Activated naive CD4-positive, alpha-beta T cell treated with anti-CD3 and anti-CD28 coated beads, Interleukin-2, amount 50 U/mL, for 72 hours (primary cell): ENCODE measurements around the gene SHB. TPM values are rescaled to one million over a fixed set of nuclear protein-coding genes. Genes with fewer than 3 reads are reported as not detected.
A peak's percentile ranks its signal among the peaks of the same experiment; 100 is the strongest.

Experiments used
- ATAC-seq, 2 donors: fragments of 150-1000 bp; cut with Tn5 transposase; 2 replicates each; pipeline ENCODE4 v1.10.0; 2021; ENCODE audit warnings: mild to moderate bottlenecking in 2 of 2, moderate library complexity in 2 of 2
- DNase-seq, 2 donors: peaks; one replicate each; pipeline ENCODE4 v3.0.0; 2021 to 2022; ENCODE audit warnings: low spot score in 2 of 2
- H3K27ac Mint-ChIP-seq, 2 donors: one replicate each; pipeline ENCODE4 v1.8.0; 2022; ENCODE audit warnings: mild to moderate bottlenecking in 2 of 2, mixed read lengths in 2 of 2
- H3K36me3 Mint-ChIP-seq, 2 donors: one replicate each; pipeline ENCODE4 v1.8.0; 2022; ENCODE audit warnings: mixed read lengths in 2 of 2
- H3K9me3 Mint-ChIP-seq, 2 donors: one replicate each; pipeline ENCODE4 v1.8.0; 2022; ENCODE audit warnings: mixed read lengths in 2 of 2
- total RNA-seq, 2 donors: library from RNA; stranded (reverse); gene quantifications; one replicate each; pipeline ENCODE4 v1.2.3, GENCODE V29; 2022

SHB gene, protein sequence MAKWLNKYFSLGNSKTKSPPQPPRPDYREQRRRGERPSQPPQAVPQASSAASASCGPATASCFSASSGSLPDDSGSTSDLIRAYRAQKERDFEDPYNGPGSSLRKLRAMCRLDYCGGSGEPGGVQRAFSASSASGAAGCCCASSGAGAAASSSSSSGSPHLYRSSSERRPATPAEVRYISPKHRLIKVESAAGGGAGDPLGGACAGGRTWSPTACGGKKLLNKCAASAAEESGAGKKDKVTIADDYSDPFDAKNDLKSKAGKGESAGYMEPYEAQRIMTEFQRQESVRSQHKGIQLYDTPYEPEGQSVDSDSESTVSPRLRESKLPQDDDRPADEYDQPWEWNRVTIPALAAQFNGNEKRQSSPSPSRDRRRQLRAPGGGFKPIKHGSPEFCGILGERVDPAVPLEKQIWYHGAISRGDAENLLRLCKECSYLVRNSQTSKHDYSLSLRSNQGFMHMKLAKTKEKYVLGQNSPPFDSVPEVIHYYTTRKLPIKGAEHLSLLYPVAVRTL
- 1 to 10 TPM in 1 of 2 donors, under 1 TPM in 1; 0.34 to 1.7 TPM for total RNA-seq

DNA sequence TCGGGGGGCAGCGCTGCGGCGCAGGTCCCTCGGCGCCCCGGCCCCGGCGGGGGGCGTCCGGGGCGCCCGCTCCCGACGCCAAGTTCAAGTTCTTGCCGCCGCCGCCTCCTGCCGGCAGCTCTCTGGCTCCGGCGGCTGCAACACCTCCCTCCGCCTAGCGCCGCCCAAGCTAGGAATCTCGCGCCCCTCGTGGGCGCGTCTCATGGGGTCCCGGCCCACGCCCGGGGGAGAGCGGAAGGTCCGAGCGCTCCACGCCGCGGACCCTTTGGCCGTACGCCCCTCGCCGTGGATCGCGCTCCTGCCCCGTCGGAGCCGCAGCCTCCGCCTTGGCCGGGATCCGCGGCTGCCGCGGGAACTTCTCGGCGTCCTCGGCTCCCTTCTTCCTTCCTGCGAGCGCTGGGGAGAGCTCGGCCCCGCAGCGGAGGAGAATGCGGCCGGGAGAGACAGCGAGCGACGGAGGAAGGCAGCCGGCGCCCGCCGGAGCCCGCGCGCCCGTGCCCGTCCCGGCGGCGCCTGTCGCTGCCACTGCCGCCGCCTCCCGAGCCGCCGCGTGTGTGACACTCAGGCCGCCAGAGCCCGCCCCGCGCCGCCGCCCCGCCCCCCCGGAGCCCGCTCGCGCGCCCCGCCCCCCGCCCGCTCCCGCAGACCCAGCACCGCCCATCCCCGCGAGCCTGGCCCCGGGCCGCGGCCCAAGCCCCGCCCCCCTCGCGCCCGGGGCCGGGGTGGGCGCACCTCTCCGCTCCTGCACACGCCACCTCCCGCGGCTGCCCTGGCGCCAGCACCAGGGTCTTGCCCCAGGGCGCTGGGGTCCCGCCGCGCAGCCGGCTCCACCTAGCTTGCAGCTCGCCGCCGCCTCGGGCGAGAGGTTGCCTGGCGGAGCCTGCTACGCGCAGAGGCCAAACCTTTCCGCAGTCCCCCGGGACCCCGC lies at the start of gene SHB:
Gene SHB (minus strand): TSS at position 527 of the 928 bp plus-strand sequence. CDS start 582 bp downstream, outside the sequence.
- Mint-ChIP-seq H3K9me3 (no peaks in the 10 kb centered on the region), H3K36me3 (no peaks in the 10 kb centered on the region), H3K27ac (no peak within 1 kb of the TSS)
- DNase-seq (peak; percentile 58 to 71), ATAC-seq (peak; percentile 76 to 87)

DNA sequence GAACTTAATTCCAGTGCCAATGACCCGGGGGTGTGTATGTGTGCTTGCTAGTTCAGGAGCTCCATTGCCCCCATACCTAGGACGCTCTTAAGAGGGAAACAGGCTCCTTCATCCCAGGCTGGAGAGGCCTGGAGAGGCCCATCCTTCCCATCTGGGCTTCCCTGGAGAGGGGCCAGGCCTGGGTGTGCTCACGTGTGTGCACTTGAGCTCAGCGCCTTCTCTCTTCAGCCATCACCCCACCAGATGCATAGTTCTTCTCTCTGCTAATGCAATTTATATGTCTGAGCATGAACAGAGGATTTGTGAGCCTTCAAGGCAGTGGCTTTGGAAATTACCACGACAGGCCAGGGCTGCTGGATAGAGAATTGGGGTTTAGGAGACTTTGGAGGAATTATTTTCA lies 48.6 kb upstream of the SHB start:
- ATAC-seq (no peak), DNase-seq (no peak)
- H3K36me3 Mint-ChIP-seq = no peaks in the 10 kb centered on the region
- H3K27ac Mint-ChIP-seq = no peak overlapping the region
- no peaks in the 10 kb centered on the region for H3K9me3 Mint-ChIP-seq

DNA sequence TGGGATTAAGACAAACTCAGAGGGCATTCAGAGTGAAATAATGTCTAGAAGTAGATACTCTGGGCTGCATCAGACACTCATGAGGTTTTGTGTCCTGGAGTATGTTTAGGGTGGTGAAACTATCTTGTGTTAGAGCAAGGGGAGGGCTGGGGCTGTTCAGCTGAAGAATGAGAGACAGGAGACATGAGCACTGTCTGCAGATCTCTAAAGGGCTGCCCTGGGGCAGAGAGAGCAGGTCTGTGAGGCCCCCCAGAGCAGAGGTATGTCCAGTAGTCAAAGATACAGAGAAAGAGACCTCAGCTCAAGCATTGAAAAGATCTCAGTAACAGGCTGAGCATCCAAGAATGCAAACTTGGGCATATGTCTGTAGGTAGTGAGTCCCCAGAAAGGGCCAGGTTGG lies 45.9 kb upstream of the SHB start:
- Mint-ChIP-seq H3K27ac (no peak overlapping the region), H3K9me3 (no peaks in the 10 kb centered on the region), H3K36me3 (no peaks in the 10 kb centered on the region)
- ATAC-seq (no peak), DNase-seq (no peak)

DNA sequence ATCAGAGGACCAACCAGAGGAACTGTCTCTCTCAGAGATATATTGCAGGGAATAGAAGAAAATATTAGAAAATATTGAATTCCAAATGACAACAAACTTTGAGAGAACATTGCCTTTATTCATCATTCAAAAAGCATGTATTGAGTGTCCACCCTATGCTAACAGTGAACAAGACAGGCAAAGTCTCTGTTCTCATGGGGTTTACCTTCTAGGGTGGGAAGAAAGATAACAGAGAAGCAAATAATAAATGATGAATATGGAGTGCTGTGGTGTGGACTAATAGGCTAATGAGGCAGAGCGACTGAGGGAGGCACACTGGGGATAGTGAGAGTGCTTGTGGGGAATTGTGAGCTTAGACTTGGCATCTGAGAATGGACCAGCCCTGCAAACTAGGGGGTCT lies 43.4 kb upstream of the SHB start:
- Mint-ChIP-seq H3K27ac (no peak overlapping the region), H3K36me3 (no peaks in the 10 kb centered on the region), H3K9me3 (no peaks in the 10 kb centered on the region)
- no peak for ATAC-seq
- no peak for DNase-seq

DNA sequence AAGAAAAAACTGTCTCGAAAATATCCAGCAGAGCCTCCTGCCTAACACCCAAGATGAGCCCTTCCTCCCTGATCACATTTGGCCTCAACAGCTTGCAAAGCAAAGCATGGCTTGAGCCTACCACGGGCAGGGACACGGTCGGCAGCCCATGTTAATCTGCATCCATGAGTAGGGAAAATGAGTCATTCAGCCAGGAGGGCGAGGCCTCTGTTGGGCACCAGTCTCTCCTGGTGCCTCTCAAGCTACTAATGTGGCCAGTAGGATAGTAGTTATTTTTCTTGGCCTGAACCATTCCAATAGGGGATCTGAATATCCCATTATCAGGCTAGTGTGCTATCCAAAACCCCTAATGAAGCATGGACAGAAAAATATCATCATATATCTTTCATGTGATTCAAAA lies 43.0 kb upstream of the SHB start:
- DNase-seq = no peak
- ATAC-seq = no peak
- Mint-ChIP-seq H3K36me3 (no peaks in the 10 kb centered on the region), H3K27ac (no peak overlapping the region), H3K9me3 (no peaks in the 10 kb centered on the region)

DNA sequence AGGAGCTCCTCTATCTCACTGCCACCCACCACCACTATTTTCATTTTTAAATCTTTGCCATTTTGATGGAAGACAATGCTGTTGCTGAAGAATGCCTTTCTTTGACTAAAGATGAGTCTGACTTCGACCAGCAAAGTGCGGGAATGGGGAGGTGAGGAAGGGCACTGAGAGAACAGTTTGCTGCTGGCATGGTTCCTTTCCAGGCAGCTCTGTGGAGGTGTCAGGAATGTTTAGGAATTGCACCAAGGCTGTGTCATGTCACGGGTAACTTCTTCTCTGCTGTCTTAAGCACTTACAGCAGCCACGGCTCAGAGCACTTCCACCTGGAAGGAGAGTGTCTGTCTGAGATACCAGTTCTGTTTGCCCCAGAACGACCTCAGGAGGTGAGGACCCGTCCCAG lies 41.4 kb upstream of the SHB start:
- DNase-seq (no peak), ATAC-seq (no peak)
- H3K27ac Mint-ChIP-seq = no peak overlapping the region
- H3K36me3 Mint-ChIP-seq = no peaks in the 10 kb centered on the region
- H3K9me3 Mint-ChIP-seq = no peaks in the 10 kb centered on the region

DNA sequence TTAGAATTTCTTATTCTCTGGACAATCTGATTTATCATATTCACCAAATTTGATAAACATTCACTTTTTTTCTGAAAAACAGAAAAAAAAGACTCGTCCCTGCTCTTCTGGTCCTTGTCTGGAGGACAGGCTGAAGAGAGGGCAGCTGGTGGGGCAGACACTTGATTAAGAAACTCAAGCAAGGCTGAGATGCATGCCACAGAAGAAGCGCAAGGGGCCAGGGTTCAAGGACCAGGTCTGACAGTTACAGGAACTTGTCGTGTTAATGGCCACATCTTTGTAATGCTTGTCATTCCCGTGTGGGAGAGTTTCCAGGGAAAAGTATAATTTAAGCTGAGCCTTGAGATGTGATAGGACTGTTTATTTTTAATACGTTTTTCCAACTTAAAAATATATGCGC lies 40.6 kb upstream of the SHB start:
- Mint-ChIP-seq H3K9me3 (no peaks in the 10 kb centered on the region), H3K27ac (no peak overlapping the region), H3K36me3 (no peaks in the 10 kb centered on the region)
- ATAC-seq = no peak
- no peak for DNase-seq

DNA sequence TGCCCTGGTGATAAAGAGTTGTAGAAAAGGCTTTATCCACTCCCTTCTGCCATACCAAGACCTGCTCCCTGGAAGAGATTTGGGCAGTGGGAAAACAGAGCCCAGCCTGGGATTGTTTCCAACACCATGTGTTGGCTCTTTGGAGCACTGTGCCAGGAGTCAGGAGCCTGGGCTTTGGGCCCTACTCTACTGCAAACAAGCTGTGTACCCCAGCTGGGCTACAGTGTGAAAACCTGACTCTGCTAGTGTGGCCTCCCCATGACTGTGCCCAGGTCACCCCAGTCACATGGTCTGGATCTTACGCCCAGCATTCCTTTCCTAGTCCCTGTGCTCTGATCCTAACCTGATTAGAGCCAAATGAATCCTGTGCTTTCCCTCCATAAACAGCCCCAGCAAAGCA lies 39.3 kb upstream of the SHB start:
- no peak overlapping the region for H3K27ac Mint-ChIP-seq
- no peak for DNase-seq
- no peaks in the 10 kb centered on the region for H3K36me3 Mint-ChIP-seq
- no peak for ATAC-seq
- H3K9me3 Mint-ChIP-seq = no peaks in the 10 kb centered on the region

DNA sequence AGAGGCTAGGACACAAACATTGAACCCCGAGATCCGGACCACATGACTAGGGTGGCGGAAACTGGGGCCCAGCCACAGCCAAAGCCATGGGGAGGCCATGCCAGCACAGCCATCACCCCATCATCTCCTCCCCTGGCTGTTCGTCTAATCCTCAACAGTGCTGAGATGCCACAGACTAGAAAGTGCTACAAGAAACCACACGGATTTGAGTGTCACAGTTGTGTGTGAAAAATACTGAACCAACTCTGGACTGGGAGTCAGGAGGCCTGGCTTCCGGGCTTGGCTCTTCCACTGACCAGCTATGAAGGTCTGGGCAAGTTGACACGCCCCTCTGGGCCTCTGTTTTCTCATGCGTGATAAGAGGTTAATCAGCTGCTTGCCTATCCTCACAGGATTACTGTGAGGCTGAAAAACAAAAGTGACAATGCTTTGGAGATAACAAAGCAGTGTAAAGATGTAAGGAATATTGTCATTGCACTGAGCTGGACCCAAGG lies 38.8 kb upstream of the SHB start:
- DNase-seq = no peak
- Mint-ChIP-seq H3K36me3 (no peaks in the 10 kb centered on the region), H3K9me3 (no peaks in the 10 kb centered on the region), H3K27ac (no peak overlapping the region)
- ATAC-seq = no peak

DNA sequence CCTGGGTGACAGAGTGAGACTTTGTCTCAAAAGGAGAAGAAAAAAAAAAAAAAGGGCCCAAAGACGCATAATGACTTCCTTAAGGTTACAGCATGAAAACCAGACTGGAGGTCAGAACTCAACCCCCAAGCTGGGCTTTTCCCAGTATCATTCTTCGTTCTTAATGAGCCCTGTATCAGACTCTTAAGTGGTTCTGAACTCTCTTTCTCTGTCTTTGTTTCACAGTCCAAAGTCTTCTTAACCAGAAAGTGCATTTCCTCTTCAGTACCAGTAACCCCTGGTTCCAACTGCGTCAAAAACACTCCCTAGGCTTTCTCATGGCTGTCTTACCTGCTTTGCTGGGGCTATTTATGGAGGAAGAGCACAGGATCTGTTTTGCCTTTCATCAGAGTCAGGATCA lies 38.4 kb upstream of the SHB start:
- Mint-ChIP-seq H3K36me3 (no peaks in the 10 kb centered on the region), H3K27ac (no peak overlapping the region), H3K9me3 (no peaks in the 10 kb centered on the region)
- DNase-seq = no peak
- no peak for ATAC-seq

DNA sequence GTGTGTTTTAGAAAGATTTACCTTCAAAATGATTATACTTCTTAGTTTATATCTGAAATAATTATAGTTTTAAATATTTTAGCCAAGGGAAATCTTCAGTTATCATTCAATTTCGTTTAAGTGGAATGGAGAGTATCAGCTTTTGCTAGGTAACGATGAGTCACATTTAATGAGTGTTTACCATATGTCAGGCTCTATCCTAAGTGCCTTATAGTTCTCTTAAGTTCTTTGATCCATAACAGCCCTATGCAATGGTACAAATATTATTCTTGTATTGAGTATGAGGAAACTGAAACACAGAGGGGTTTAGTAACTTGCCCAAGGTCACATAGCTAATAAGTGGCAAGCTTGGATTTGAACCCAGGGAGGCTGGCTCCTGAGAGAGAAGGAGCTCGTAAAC lies 37.5 kb upstream of the SHB start:
- no peaks in the 10 kb centered on the region for H3K36me3 Mint-ChIP-seq
- no peak for ATAC-seq

DNA sequence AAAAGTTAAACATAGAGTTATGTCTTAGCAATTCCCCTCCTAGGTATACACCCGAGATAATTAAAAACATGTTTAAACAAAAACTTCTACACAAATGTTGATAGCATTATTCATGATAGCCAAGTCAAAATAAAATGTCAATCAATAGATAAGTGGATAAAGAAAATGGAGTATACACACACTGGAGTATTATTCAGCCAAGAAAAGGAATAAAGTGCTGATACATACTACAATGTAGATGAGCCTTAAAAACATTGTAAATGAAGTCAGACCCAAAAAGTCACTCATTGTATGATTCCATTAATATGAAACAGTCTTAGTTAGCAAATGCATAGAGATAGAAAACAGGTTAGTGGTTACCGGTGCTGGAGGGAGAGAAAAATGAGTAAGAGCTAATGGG lies 34.3 kb upstream of the SHB start:
- no peak for ATAC-seq
- Mint-ChIP-seq H3K36me3 (no peaks in the 10 kb centered on the region), H3K9me3 (no peaks in the 10 kb centered on the region), H3K27ac (no peak overlapping the region)
- DNase-seq = no peak

More for the DNA sequence above, 37.5 kb upstream of the SHB start:
- no peaks in the 10 kb centered on the region for H3K9me3 Mint-ChIP-seq
- DNase-seq = no peak
- no peak overlapping the region for H3K27ac Mint-ChIP-seq

DNA sequence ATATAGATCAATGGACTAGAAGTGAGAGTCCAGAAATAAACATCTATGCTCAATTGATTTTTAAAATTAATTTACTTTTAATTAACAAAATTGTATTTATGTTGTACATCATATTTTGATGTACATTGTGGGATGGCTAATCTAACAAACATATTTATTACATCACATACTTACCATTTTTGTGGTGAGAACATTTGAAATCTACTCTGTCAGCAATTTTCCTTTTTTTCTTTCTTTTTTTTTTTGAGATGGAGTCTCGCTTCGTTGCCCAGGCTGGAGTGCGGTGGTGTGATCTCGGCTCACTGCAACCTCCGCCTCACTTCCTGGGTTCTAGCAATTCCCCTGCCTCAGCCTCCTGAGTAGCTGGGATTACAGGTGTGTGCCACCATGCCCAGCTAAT lies 32.4 kb upstream of the SHB start:
- Mint-ChIP-seq H3K36me3 (no peaks in the 10 kb centered on the region), H3K9me3 (no peaks in the 10 kb centered on the region), H3K27ac (no peak overlapping the region)
- ATAC-seq (no peak), DNase-seq (no peak)

DNA sequence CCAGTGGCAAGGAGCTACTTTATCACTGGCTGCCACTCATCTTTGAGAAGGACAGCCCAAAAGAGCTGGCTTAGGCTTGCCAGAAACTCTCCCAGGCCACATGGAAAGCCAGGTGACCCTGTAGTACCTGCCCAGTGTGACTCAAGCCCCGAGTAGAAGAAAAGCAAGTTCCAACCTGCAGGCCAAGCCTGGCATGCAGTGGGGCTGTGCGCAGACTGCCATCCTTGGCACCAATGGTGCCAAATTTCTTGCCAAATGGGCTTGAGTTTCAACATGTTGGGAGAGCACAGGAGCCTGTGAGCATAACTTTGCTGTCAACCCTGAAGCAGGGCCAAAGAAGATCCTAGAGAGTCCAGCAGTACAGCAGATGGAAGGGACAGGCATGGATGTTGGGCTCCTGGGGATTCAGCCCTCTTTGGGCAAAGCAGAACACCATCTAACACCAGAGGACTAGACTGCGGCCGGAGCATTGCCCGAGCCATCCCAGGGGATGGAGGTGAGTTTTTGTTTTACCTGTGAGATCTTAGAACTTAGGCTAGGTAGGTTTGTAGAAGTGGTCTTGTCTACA lies 27.3 kb upstream of the SHB start:
- ATAC-seq (no peak), DNase-seq (no peak)
- Mint-ChIP-seq H3K27ac (no peak overlapping the region), H3K36me3 (no peaks in the 10 kb centered on the region), H3K9me3 (no peaks in the 10 kb centered on the region)

DNA sequence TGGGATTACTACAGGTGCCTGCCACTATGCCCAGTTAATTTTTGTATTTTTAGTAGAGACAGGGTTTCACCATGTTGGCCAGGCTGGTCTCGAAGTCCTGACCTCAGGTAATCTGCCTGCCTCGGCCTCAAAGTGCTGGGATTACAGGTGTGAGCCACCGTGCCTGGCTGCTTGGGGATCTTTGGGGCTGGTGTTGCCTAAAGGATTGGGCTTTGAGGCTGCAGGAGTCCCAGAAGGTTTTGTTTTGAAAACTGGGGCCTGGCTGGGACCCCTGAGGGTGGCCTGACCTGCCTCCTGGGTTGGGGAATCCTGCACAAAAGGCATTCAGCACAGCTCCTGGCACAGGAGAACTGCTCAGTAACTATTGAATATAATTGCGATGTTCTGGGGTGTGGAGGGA lies 25.1 kb upstream of the SHB start:
- Mint-ChIP-seq H3K36me3 (no peaks in the 10 kb centered on the region), H3K27ac (no peak overlapping the region), H3K9me3 (no peaks in the 10 kb centered on the region)
- DNase-seq (no peak), ATAC-seq (no peak)

DNA sequence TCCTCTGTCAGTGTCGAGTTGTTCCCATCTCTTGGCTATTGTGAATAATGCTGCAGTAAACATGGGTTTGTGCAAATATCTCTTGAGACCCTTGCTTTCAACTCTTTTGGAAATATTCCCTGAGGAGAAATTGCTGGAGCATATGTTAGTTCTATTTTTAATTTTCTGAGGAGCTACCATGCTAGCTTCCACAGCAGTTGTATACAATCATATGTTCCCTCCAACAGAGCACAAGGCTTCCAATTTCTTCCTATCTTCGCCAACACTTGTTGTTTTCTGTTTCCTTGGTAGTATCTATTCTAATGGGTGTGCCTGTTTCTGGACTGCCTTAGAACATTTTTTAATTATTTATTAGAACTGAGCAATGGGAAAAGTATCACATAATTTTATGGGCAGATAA lies 23.6 kb upstream of the SHB start:
- ATAC-seq (no peak), DNase-seq (no peak)
- Mint-ChIP-seq H3K36me3 (no peaks in the 10 kb centered on the region), H3K9me3 (no peaks in the 10 kb centered on the region), H3K27ac (no peak overlapping the region)

DNA sequence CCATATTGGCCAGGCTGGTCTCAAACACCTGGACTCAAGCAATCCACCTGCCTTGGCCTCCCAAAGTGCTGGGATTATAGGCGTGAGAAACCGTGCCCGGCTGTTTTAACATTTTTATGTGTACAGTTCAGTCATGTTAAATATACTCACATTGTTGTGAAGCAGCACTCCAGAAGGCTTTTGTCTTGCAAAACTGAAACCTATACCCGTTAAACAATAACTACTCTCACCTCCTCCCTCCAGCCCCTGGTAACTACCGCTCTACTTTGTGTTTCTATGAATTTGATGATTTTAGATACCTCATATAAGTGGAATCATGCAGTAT lies 23.1 kb upstream of the SHB start:
- H3K27ac Mint-ChIP-seq = no peak overlapping the region
- H3K9me3 Mint-ChIP-seq = no peaks in the 10 kb centered on the region
- ATAC-seq = no peak

More for the DNA sequence above, 23.1 kb upstream of the SHB start:
- no peak for DNase-seq
- no peaks in the 10 kb centered on the region for H3K36me3 Mint-ChIP-seq
